Measurements from ENCODE around the gene CLEC2L. TPM values are rescaled to one million over a fixed set of nuclear protein-coding genes. Genes with fewer than 3 reads are reported as not detected.

Gene CLEC2L
- not detected in 2 replicates for total RNA-seq

GRCh38 chr7:139523199-139523941 lies at the start of gene CLEC2L:
Gene CLEC2L, plus strand, starts transcription at chr7:139523685. Its CDS starts 243 bp downstream, at chr7:139523928.

Other genes starting within 250 kb of the CLEC2L start
- 10.1 and 12.1 TPM in 2 replicates for gene FMC1, start 182.3 kb upstream of the CLEC2L start, total RNA-seq
- 25.0 and 30.9 TPM in 2 replicates for gene LUC7L2, start 163.8 kb upstream of the CLEC2L start, total RNA-seq
- gene KLRG2, start 40.0 kb upstream of the CLEC2L start, total RNA-seq: under 0.01 TPM in 1 of 2 replicates, not detected in the other

All from bronchus fibroblast of lung (primary cell).